H1 (cell line): Measurements from ENCODE around the gene DRAXIN. TPM values are rescaled to one million over a fixed set of nuclear protein-coding genes. Genes with fewer than 3 reads are reported as not detected.

Experiments
- CBX5 ChIP-seq: fragments of 300-800, 300-1000 bp; sonication (generic); IDR thresholded peaks from 2 replicates; pipeline ENCODE4 v1.7.1; 2016; ENCODE audit warnings: antibody characterized with exemption, low read length, low read depth
- CTCF ChIP-seq, 3 experiments: IDR thresholded peaks; 1 replicate in 2 of 3; 2 replicates in 1 of 3; pipeline versions ENCODE4 v1.5.1 to v1.6.1; 2011; ENCODE audit warnings: low read length in 3 of 3, mild to moderate bottlenecking in 3 of 3, inconsistent platforms in 2 of 3, low read depth in 1 of 3, moderate library complexity in 1 of 3; ENCODE audit not compliant: insufficient read depth in 1 of 3; ENCODE audit errors: control extremely low read depth in 1 of 3
- HDAC2 ChIP-seq, 2 experiments: fragments of 300-600 bp in 1 of 2; sonication (generic) in 1 of 2; IDR thresholded peaks; 2 replicates each; pipeline ENCODE4 v1.6.1; 2011 to 2012; ENCODE audit warnings: low read depth in 2 of 2, low read length in 2 of 2, mild to moderate bottlenecking in 2 of 2, moderate library complexity in 2 of 2, borderline replicate concordance in 1 of 2, inconsistent platforms in 1 of 2
- MAFK ChIP-seq: IDR thresholded peaks from 2 replicates; pipeline ENCODE4 v1.6.1; 2012; ENCODE audit warnings: low read depth, mild to moderate bottlenecking, improper control_type of control experiment, low read length
- SIN3A ChIP-seq, 2 experiments: IDR thresholded peaks in 1 of 2; conservative IDR thresholded peaks in 1 of 2; 2 replicates each; pipeline ENCODE4 v1.6.1; 2011 to 2012; ENCODE audit warnings: low read length in 2 of 2, improper control_type of control experiment in 1 of 2, low read depth in 1 of 2, mild to moderate bottlenecking in 1 of 2
- polyA plus RNA-seq, 7 experiments: library from polyadenylated mRNA; depleted of rRNA in 3 of 7; stranded (reverse) in 5 of 7; unstranded in 2 of 7; fragments of >200 nt in 5 of 7; fragments of 200-250 nt in 2 of 7; gene quantifications; 1 replicate in 5 of 7; 2 replicates in 1 of 7; 4 replicates in 1 of 7; pipeline versions ENCODE4 v1.2.1 to v1.2.3, GENCODE V29; 2011 to 2013; ENCODE audit warnings: missing spikeins in 2 of 7, mixed read lengths in 2 of 7
- total RNA-seq: library from RNA; stranded (reverse); fragmentation: NEBNext Ultra II Directional; extraction: Animal tissue kit (Norgen Biotek cat#: 25700); gene quantifications from 2 replicates; pipeline ENCODE4 v1.2.1, GENCODE V29; 2021

Gene DRAXIN
- total and polyA plus RNA-seq, 2 of the 8 experiments (the other 6 are each of a cell fraction or from before 2014, with no cell fraction given), result 4.6 to 17.6 TPM

GRCh38 chr1:11676386-11677103, 15.0 kb upstream of the DRAXIN start (continued):
- TF ChIP-seq MAFK, result no peak
- TF ChIP-seq CBX5, result no peak
- TF ChIP-seq SIN3A (conservative IDR thresholded peaks at IDR 0.05 in 1 of 2, IDR thresholded peaks at IDR 0.05 in 1 of 2; ENCODE audit: low read depth in 1 of 2, low read length in 2 of 2), result no peak
- TF ChIP-seq CTCF (IDR thresholded peaks at IDR 0.05; ENCODE audit: control extremely low read depth in 1 of 3, insufficient read depth in 1 of 3, low read depth in 1 of 3, low read length in 3 of 3), result peak; percentile 14 to 26 (median 16); a peak in 3 of 4 replicates
- no peak for TF ChIP-seq HDAC2 (IDR thresholded peaks at IDR 0.05; ENCODE audit: borderline replicate concordance in 1 of 2, low read depth in 2 of 2, low read length in 2 of 2)
